Right hindlimb (tissue), 1 donor: ENCODE measurements around the gene USP36.

Experiments
- DNase-seq: peaks from one replicate; pipeline ENCODE4 v3.0.0-alpha.2; 2018

The USP36 gene

GRCh38 chr17:78836420-78837021, 4.1 kb downstream of the USP36 start:
- no peak for DNase-seq

GRCh38 chr17:78834571-78834970, 6.0 kb downstream of the USP36 start:
- DNase-seq: no peak

GRCh38 chr17:78832541-78832810, 8.1 kb downstream of the USP36 start:
- no peak for DNase-seq

GRCh38 chr17:78831688-78832540, 8.7 kb downstream of the USP36 start:
- no peak for DNase-seq

- DNase-seq: no peak
These were observed 11.1 kb downstream of the USP36 start for GRCh38 chr17:78829477-78829876.

DNA sequence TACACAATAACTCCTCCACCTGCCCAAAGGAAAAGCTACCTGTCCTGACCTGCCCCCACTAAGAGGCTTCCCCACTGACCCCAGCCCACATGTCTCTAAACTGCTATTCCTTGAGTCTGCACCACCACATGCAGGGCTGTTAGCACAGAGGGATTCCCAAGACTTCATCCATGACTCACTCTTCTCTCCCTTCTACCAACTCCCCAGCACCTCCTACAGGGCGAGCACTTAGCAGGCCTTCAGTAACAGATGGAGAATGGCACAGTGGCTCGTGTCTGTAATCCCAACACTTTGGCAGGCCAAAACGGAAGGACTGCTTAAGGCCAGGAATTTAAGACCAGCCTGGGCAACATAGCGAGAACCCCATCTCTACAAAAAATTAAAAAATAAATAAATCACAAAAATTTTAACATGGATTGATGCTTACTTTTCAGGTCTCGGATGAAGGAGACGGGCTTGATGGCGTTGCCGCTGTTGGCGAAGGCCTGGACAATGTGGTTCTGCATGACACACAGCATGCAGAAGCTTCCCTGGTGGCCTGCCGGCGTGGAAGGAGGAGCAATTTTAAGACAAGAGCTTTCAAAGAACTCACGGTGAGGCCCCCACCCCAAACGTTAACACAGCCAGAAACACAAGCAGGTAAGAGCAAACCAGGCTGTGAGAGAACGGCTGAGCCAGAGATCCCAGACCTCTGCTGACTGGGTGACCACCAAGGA, 12.0 kb downstream of the USP36 start:
- no peak for DNase-seq

- DNase-seq: no peak
These were observed 13.6 kb downstream of the USP36 start for GRCh38 chr17:78826836-78827509.

DNA sequence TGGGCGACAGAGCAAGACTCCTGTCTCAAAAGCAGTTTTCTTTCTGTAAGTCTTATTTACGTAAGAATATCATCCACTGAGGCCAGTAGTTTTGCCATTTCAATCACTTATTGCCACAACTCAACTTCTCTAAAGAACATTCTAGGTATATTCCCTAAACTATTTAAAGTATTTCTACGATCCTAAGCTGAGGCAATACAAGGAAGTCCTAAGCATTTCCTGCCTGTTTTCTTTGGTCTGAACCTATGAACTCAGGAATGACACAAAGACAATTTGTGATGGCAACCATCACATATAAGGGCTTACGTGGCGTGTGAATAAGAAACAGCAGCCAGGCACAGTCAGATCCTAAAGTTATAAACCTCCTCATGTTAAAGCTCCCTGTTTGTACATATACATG, 14.2 kb downstream of the USP36 start:
- DNase-seq: no peak

GRCh38 chr17:78825696-78826095, 14.9 kb downstream of the USP36 start:
- DNase-seq: no peak

- no peak for DNase-seq
These were observed 16.4 kb downstream of the USP36 start for GRCh38 chr17:78824240-78824639.

- DNase-seq: no peak
These were observed 17.1 kb downstream of the USP36 start for GRCh38 chr17:78823282-78824046.

DNA sequence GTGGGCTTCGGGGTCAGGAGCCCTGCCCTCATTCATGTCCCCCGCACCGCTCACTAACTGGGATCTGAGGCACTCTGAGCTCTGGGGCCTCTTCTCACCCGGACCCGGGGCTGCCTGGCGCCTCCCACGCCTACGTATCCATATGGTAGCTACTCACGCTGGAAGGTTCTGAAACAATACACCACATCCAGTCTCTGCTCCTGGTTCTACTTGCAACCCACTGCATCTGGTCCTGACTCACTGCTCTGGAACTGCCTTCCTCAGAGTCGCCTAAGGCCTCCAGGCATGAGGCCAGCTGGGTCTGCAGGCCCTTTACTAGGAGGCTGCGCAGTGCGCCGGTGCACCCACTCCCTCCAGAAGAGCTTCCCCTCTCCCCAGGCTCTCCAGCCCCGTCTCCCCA, 18.1 kb downstream of the USP36 start:
- DNase-seq: no peak

GRCh38 chr17:78821961-78822360, 18.7 kb downstream of the USP36 start:
- DNase-seq: no peak

DNA sequence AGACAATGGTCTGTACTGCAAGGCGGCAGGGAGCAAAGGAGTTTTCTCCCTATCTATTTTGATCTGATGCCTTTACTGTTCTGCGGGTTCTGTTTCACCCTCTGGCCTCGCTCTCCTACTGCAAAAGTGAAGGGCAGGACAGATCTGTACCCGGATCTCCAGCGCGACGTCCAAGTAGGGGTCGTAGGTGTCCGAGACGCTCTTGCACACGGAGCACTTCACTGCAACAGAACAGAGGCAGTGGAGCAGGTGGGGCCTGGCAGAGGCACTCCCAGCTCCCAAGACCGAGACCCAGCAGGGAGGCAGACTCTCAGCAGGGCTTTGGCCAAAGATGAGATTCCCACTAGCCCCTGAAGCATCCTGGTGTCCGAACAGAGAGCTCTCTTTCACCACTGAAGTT, 19.8 kb downstream of the USP36 start:
- DNase-seq: no peak

DNA sequence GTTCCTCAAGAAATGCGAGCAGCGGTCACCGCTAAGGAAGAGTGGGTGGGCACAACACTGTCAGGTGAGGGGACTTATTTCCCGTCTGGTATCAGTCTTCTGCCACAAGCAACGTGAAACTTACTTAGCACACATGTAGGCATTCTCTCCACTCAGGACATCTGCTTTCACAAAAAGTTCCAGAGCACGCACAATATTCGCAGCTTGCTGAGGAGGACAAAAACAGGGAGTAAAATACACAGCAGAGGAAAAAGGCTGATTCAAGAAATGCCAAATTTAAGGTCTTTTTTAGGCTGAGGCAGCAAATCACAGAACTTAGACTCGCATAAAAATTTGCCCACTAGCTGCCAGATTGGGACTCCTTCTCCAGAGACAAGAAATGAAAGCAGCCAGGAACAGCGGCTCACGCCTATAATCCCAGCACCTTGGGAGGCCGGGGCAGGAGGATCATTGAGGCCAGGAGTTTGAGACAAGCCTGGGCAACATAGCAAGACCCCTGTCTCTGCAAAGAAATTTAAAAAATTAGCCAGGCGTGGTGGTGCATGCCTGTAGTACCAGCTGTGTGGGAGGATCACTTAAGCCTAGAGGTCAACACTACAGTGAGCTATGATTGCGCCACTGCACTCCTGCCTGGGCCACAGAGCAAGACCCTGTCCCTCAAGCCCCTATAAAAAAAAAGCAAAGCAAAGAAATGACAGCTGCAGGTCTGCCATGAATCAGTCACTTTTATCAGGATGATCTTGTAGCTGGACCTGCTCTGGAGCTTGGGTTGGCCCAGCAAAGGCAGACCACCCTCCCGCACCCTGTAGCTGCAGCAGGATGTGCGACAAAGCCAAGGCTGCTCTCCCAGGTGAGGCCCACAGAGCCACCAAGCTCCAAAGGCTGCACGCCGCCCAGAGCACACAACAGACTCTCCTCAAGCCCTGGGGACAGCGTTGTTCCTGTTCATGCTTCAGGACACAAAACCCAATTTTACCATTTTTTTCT, 20.5 kb downstream of the USP36 start:
- no peak for DNase-seq

DNA sequence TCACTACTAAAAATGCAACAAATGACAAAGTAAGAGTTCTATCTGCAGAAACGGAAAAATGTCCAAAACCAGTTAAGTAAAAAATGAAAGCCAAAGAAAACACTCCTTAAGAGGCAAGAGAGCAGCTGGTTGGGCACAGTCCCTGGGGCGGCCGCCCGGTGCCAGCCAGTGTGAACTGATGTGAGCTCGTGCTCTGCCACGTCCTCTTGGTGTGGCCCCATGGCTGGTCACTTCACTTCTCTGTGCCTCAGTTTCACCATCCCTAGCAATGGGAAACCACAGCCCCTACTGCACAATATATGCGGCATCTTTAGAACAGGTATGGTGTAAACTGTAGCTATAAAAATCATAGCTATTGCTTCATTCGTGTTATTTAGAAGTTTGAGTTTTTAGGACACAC, 21.2 kb downstream of the USP36 start:
- no peak for DNase-seq

DNA sequence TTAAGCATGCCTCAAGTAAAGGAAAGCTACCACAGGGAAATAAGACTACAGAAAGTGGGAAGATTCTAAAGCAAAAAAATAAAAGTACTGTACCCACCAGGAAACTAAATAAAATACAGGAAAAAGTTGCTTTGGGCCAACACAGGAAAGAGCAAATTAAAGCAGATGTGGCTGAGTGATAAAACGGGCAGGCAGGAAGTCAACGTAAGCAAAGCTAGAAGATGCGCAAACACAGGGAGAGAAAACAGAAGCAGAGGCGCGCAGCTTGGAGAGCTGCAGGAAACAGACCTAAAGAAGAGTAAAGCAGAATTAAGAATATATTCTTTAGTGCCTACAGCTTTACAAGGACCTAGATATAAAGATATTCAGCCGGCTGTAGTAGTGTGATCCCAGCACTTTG, 21.7 kb downstream of the USP36 start:
- DNase-seq: no peak

GRCh38 chr17:78818152-78818846, 22.3 kb downstream of the USP36 start:
- DNase-seq: no peak

GRCh38 chr17:78817123-78817522, 23.5 kb downstream of the USP36 start:
- DNase-seq: no peak

DNA sequence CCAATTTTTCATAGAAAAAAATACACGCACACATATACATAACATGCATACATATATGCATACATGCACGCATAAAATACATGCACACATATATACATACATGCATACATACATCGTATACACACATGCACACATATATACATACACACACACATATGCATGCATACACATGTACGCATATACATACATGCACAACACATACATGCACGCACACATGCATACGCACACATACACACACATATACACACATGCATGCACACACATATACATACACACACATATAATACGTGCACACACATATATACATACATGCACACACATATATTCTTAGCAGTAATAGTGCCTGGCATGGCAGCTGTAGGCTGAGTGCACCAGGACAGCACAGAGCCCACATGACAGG, 24.9 kb downstream of the USP36 start:
- no peak for DNase-seq

- peak; percentile 50 for DNase-seq
These were observed 27.8 kb downstream of the USP36 start for GRCh38 chr17:78812855-78813254.
